Superior temporal gyrus (tissue), 1 donor: ENCODE measurements around the gene GLI3.

ENCODE experiments used
- DNase-seq: peaks from one replicate; pipeline ENCODE4 v3.0.0-alpha.2; 2016; ENCODE audit errors: extremely low spot score

The GLI3 gene

DNA sequence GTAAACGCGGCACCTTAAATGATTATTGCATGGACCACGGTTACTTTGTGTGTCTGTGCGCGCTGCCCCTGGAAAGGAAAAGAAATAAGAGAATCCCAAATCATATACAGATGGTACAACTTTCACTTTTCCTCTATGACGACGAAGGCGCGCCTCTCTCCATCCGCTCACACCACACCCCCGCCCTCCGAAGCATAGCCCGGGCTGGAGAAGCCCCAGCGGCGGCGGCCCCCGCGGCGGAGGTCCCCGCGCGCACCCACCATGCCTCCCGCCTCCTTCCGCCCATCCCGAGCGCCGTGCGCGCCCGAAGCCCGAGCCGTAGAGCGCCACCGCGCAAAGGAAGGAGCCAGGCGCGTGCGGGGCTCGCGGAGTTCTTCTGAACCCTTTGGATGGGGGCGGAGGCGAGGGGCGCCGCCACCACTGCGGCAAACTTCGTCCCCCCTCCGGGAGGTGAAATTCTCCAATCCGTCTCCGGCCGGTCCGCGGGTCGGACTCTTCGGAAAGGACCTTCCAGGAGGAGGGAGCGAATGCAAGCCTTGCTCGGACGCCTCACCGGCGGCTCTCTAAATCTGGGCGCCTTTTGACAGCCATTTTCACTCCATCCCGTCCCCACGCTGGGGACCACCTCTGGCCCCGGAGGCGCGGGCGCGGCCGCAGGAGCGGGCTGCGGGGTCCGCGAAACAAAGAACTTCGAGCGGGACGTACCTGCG is 588 bp downstream of the GLI3 start:
- no peak for DNase-seq

GRCh38 chr7:42235741-42236161 is 1.3 kb downstream of the GLI3 start:
- no peak for DNase-seq

GRCh38 chr7:42234736-42235135 is 2.3 kb downstream of the GLI3 start:
- no peak for DNase-seq

- no peak for DNase-seq
Measured at GRCh38 chr7:42233695-42234331, 3.2 kb downstream of the GLI3 start.

DNA sequence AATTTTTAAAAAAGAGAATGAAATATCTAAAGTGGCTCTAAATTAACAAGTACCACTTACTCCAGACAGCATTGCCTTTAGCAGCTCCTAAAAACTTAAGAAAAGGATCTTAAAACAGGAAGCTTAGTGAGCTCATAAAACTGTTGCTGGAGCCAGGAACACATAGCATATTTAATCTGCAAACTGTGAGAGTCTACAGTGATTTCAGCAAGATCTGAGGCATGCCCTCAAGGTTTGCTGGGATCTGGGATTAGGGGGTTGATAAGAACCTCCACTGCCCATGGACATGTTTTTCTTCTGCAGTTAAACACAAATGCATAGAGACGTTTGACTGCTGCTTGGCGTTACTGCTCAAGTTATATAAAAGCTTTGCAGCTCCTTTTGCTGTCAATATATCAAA is 3.8 kb downstream of the GLI3 start:
- DNase-seq, result no peak

DNA sequence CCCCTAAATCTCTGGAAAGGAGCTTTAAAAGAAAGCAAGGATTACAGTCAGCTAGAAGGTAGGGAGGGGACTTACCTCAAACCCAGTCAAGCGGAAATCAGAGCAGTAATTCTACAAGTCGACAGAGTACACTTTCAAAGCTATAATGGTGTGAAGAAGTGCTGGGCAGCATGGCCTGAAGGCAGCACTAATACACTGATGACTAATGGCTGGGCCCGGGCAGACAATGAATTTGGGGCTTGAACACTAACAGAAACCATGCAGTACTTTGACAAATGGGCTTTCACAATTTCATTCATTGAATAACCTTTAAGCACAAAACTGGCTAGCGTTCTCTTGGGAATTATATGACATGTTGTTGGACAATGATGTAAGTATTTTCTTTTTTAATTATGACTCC is 4.7 kb downstream of the GLI3 start:
- no peak for DNase-seq

DNA sequence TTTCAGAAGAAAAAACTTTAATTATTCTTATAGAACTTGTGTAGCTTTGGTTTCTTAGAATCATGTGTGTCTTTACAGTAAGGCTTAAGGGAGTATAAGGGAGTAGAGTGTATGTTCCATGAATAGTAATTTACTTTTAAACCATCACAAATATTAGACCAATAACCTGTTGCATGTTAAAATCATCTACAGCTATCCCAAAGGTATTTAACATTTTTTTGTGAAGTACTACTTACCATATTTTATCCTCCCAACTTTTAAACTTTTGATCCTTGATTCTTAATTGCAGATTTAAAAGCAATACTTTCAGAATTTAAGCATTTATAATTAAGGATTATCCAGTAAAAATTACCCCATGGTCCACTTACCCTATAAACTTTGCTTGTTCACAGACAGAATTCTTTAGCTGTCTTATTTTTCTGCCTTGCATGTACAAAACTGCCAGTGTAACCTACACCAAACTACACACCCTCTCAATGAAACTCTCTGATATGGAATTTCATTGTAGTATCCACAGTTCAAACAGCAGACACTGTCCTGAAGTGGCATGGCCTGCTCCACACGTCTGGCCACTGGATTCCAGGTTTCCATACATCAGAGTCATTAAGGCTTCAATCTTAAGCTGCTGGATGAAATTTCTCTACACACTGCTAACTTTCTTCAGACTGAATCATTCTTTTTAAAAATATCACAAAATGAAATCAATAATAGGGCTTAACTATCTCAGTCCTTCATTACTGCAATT is 5.8 kb downstream of the GLI3 start:
- no peak for DNase-seq

GRCh38 chr7:42227936-42228591 is 8.9 kb downstream of the GLI3 start:
- DNase-seq, result no peak

- no peak for DNase-seq
Measured at GRCh38 chr7:42227541-42227935, 9.5 kb downstream of the GLI3 start.

GRCh38 chr7:42227021-42227420 is 10.0 kb downstream of the GLI3 start:
- DNase-seq, result no peak

DNA sequence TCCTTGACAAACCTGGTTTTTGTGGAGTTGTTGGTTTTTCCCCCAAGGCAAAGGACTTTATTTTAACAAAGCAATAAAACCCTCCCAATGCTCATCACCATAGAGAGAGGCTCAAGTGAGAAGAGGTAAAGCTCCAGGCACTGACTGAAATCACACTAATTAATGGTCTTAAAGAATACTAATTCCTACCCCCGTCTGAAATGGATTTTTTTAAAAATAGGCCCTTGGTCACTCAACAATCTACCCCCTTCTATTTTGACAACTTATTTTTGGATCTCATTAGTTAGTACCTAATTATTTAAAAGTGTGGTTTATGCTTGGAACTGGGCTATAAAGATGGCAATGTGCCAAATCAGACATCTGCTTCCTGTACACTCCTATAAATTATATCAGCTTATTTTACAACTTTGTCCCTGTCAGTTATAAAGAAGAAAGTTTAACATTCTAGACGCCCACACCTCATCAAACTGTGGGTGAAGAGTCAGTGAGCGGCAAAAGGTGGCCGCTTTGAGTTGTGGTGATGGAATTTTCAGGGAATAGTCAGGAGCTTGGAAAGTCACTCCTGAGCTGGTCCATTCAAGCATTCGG is 10.6 kb downstream of the GLI3 start:
- DNase-seq, result no peak

GRCh38 chr7:42224391-42225003 is 12.5 kb downstream of the GLI3 start:
- DNase-seq, result no peak

- DNase-seq, result no peak
Measured at GRCh38 chr7:42222891-42223290, 14.1 kb downstream of the GLI3 start.

GRCh38 chr7:42222125-42222524 is 14.9 kb downstream of the GLI3 start:
- no peak for DNase-seq

DNA sequence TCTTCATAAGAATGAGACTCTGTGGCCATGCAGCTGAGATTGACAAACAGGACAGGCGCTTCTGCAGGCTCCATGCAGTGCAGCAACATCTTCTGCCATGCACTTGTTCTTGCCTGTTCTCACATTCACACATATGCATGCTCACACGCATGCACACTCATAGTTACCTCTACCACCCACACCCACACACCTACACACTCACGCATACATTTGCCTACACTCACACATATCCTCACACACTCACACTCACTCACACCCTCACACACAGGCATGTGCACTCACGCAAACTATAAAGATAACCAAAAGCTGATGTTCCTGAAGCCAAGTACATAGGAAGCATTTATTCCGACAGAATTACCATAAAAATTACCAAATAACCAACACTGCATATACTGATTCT is 15.7 kb downstream of the GLI3 start:
- no peak for DNase-seq

- DNase-seq, result no peak
Measured at GRCh38 chr7:42219447-42219846, 17.6 kb downstream of the GLI3 start.

- DNase-seq, result no peak
Measured at GRCh38 chr7:42218248-42218647, 18.8 kb downstream of the GLI3 start.

GRCh38 chr7:42217548-42217947 is 19.5 kb downstream of the GLI3 start:
- no peak for DNase-seq

GRCh38 chr7:42217053-42217452 is 20.0 kb downstream of the GLI3 start:
- no peak for DNase-seq

GRCh38 chr7:42214060-42214679 is 22.8 kb downstream of the GLI3 start:
- DNase-seq, result no peak

GRCh38 chr7:42213093-42213492 is 23.9 kb downstream of the GLI3 start:
- no peak for DNase-seq
